PFSK-1 (cell line): Measurements from ENCODE around the gene POLE2.

Experiments
- FOXP2 ChIP-seq: optimal IDR thresholded peaks from 2 replicates; pipeline ENCODE3; 2011; ENCODE audit warnings: borderline replicate concordance, control low read depth, inconsistent platforms; ENCODE audit not compliant: insufficient read depth; ENCODE audit errors: extremely low read length, extremely low read depth
- POLR2AphosphoS5 ChIP-seq: IDR thresholded peaks from 2 replicates; pipeline ENCODE4 v1.6.1; 2012; ENCODE audit warnings: low read depth, mild to moderate bottlenecking, control low read depth, low read length, moderate library complexity

DNA sequence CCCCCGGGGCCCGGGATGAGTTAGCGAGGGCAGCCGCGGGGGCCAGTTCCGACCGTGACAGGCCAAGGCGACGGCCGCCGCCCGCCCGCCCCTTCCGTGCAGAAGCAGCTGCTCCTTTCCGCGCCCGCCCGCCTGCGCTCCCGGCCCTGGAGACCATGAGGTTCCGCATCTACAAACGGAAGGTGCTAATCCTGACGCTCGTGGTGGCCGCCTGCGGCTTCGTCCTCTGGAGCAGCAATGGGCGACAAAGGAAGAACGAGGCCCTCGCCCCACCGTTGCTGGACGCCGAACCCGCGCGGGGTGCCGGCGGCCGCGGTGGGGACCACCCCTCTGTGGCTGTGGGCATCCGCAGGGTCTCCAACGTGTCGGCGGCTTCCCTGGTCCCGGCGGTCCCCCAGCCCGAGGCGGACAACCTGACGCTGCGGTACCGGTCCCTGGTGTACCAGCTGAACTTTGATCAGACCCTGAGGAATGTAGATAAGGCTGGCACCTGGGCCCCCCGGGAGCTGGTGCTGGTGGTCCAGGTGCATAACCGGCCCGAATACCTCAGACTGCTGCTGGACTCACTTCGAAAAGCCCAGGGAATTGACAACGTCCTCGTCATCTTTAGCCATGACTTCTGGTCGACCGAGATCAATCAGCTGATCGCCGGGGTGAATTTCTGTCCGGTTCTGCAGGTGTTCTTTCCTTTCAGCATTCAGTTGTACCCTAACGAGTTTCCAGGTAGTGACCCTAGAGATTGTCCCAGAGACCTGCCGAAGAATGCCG lies 66.7 kb downstream of the POLE2 start:
- TF ChIP-seq POLR2AphosphoS5 (no peak), FOXP2 (no peak)
